CD4-positive, alpha-beta T cell treated with Interleukin-6 for 4 hours (primary cell): Measurements from ENCODE around the gene BCAS1.
"Not testable (repeated sequence)": the region's sequence is repeated elsewhere in the genome, so short reads cannot be mapped to it uniquely, and the experiment has no call there.

Experiments
- DNase-seq: peaks from one replicate; pipeline ENCODE4 v3.0.0-alpha.2; 2020; ENCODE audit warnings: mixed read lengths

Gene BCAS1

DNA sequence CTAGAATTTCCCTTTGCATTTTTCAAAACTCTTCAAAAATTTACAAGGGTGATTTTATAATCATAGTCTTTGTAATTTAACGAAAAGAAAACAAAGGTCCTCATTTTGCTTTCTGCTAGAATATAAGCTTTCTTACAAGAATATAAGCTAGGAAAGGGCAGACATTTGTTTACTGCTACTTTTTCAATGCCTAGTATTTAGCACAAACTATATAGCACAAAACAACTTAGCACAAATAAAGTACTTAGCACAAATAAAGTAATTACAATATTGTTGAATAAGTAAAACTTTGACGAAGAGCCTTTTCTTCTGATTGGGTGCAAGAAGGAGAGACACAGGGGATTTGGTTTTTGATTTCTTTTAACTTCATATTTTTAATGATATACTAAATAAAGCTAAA is 87.8 kb downstream of the BCAS1 start:
- DNase-seq: no peak

DNA sequence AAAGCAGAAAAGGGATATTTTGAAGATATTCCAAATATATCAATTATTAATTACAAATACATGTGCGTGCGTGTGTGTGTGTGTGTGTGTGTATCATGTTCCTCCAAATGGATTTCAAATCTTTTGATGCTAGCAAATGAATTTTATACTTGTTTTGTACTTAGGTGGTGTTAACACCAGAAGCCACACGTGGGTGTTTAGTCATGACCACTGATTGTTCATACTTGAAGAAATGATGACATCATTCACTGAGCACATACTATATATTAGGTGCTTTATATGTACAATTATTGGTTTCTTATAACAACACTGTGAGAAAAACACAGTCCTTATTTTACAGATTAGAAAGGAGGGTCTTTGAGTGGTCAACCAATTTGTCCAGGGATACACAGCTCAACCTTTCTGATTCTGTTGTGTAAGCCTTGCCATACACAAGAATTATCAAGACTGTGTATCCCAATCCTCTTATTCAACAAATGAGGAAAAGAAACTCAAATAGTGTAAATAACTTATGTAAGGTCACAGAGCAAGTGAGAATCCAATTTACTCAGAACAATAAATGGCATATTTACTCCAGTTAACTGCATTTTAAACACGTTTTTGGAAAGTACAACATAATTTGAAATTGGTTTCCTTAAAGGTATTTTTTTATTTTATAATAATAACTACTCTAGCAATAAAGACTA is 88.5 kb downstream of the BCAS1 start:
- no peak for DNase-seq

DNA sequence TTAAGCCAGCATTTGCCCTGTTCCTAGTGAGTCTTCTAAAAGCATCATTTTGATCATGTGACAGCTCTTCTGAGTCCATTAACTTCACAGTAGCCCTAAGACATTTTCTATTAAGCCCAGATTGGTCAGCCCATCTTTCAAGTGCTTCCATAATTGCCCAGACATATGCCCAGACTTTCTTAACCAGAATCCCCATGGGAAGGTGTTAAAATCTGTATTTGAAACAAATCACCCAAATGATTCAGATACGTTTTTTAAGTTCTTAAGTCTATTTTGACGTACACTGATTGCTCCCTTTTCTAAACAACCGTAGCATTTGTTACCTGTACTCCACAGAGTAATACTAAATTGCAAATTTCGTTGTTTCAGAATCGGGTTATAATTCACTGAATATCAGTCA is 89.3 kb downstream of the BCAS1 start:
- no peak for DNase-seq

DNA sequence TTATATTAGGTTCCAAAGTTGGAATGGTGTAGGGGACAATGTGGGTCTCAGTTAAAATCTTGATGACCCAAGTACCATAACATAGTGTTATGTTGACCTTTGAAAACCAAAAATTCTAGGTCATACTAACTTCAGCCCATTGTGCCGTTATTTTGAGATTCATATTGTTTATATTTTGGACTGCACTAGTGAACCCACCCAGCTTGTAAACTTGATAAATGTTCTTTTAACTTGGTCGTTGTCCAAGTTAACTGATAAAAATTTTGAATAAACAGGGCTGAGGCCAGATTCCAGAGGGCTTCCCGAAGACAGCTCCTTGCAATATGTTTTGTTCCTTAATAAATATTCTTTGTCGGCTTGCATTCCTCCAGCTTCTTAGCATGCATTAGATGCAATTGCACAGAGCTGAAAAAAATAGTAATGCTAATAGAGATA is 90.3 kb downstream of the BCAS1 start:
- no peak for DNase-seq

DNA sequence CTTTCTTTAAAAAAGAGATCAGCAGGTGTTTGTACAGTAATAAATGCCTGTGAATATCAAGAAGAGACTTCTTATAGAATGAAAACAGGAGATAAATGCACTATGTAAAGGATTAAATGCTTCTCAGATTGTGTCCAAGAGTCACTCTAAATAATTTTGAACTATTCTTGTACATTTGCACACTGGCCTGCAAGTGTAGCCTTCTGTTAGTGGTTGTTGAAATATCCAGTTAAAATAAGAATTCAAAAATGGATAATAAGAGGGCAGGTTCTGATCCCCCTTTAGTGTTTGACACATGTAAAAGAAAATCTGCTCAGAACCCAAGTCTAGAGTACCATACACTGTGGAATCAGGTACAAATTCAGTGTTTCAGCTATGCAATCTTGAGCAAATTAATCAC is 91.9 kb downstream of the BCAS1 start:
- no peak for DNase-seq

DNA sequence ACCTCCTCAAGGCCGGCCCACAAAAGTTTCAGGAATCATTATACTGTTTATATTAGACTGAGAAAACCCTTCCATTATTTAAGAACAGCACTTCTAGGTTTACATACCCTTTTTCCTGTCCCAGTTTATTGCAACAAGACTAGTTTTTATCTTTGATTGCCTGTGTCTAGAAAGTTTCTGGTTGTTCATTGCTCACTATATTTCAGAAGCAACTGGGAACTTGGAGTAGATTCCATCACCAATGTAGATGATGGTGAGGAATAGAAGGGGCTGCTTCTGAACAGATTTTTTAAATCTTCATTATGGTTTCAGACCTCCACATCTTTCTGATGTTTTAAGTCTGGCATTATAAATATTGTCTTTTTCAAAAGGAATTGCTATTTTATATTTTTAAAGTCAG is 93.0 kb downstream of the BCAS1 start:
- no peak for DNase-seq

DNA sequence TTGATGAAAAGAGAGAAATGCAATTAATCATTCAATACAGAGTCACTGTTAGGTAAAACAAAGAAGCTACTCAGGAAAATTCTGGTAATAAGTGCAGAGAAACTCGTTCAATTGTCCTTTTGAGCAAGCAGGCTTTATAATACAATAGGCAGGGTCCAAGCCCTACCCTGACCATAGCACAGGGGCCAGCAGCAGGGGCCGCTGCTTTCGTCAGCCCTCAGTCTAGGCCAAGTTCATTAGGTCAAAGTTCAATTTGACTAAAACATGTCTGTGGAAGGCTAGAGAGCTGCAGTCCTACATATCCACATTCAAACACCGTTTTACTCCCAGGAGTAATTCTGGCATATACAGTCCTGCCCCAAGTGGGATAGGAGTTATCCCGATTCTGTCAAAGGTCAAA is 94.6 kb downstream of the BCAS1 start:
- DNase-seq: no peak

DNA sequence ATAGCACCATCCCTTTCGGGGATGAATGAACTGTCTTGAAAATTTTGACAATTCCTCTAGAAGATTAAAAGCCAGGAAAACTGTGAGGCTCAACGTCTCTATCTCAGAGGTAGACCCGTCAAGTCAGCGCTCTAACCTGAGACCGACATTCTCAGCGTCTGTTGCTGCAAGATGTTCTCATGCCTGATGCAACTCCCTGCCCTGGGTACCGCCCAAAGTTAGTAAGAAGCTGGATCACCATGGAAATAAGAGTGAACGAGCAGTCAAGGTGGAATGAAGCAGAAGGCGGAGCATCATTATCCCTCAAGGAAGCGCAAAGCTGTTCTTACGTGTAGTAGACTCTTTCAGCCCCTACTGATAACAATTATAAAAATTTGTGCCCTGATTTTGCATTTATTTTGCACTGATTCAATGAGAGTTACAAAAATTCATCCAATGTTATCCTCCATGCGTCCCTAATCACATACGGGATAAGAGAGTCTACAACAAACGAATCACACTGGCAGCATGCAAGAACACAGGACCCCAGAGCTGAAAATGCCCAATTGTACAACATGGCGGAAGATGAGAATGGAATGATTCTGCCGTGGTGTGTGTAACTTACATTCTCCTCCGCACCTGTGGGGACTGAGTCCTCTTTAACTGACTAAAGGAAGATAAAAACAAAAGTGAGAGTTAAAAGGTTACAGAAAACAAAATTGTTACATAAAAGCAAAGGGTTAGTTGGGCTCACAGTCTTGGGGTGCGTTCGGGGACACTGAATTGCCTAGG is 95.4 kb downstream of the BCAS1 start:
- DNase-seq: no peak

DNA sequence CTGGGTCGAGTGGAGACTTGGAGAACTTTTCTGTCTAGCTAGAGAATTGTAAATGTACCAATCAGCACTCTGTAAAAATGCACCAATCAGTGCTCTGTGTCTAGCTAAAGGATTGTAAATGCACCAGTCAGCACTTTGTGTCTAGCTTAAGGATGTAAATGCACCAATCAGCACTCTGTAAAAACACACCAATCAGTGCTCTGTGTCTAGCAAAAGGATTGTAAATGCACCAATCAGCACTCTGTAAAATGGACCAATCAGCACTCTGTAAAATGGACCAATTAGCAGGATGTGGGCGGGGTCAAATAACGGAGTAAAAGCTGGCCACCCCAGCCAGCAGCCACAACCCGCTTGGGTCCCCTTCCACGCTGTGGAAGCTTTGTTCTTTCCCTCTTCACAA is 96.5 kb downstream of the BCAS1 start:
- DNase-seq: not testable (repeated sequence)

DNA sequence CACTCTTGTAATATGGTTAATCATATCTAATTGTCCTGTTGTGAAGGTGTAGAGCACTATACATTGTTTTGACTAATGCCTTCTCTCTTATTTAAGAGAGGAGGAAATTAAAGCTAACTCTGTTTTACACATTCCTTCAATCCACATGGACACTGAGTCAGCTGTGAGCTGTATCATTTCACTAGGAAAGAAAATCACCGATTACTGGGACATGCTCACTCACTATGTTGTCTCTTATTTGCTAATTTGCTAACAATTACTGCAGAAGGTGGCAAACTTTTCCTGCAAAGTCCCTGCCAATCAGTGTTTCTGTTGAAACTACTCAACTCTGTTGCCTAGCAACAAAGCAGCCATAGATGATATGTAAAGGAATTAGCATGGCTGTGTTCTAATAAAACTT is 98.2 kb downstream of the BCAS1 start:
- DNase-seq: no peak

DNA sequence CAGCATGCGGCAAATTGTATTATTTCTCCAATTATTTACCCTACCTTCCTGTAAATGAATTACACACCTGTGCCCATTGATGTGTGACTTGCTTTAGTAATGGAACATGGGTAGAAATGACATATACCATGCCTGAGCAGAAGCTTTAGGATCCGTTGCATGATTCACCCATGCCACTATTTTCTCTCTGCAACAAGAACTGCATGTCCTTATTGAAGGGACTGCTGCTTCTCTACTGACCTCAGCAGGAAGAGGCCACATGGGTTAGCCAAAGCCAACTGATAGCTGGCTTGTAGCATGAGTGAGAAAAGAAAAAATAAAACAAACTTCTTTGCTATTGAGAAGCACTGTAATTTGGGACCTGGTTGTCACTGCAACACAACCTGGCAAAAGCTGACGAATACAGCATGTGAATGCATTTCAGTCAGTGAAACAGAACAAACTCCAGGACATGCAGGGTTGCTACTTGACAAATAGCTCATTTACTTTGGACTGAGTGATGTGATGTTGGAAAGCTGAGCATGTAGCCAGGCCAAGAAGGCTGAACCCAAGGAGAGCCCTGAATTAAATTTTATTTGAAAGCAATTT is 99.2 kb downstream of the BCAS1 start:
- DNase-seq: no peak

DNA sequence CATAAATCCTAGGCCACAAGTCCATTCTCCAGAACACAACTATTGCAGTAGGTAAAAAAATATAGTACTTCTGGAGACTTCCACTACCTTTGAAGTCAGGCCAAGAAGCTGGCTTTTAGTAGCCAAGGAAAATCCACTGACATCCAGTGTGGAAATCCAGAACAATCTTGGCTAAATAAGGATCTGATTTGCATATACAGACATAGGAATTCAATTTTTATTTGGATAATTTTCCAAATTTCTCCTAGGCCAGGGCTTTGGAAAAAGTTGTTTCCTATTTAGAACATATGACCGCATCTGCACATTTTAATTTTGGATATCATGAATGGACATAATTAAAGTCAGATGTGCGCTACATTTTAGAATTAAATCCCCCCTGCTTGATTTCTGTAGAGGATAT is 100.2 kb downstream of the BCAS1 start:
- DNase-seq: no peak

DNA sequence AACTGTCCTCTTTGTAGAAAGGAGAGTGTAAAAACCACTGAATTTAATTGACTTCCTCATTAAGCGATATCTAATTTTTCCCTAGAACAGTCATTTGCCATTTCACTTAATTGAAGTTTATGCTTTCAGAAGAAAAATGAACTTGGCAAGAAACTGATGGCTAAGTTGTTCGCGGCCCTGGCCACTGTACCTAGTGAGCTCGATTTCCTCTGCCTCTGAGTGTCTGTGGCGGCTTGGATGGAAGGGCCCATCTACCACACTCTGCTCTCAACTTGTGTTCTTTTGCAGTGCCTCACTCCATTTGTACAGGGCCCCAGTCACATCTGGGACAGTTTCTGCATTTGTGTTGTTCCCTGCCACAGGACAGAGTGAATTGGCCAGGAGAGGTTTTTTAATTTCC is 102.9 kb downstream of the BCAS1 start:
- no peak for DNase-seq

DNA sequence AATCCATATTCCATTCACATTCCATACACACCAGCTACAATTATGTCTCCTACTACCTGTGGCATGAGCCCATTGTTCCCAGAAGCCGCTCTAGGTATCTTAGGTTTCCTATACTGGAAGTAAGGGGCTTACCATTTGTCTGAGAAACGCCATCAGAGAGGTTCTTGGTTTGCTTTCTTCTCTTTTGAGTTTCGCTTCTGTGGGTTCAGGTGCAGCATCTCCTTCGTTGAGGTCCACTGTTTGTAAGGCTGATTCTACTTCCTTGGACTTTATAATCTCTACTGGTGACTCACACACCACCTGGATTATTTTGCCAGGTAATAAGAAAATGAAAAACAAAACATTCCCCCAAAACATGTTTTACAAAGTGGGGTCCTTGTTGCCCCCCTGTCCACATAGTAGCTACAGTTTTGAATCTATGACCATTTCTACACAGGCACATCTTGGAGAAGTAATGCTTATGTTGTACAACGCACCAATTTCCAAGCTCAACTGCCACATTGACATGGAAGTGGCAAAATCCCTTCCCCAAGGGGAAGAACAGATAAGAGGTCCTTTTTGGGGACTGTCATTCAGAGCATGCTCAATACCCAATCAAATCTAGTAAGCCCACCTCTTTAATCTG is 103.5 kb downstream of the BCAS1 start:
- DNase-seq: no peak

DNA sequence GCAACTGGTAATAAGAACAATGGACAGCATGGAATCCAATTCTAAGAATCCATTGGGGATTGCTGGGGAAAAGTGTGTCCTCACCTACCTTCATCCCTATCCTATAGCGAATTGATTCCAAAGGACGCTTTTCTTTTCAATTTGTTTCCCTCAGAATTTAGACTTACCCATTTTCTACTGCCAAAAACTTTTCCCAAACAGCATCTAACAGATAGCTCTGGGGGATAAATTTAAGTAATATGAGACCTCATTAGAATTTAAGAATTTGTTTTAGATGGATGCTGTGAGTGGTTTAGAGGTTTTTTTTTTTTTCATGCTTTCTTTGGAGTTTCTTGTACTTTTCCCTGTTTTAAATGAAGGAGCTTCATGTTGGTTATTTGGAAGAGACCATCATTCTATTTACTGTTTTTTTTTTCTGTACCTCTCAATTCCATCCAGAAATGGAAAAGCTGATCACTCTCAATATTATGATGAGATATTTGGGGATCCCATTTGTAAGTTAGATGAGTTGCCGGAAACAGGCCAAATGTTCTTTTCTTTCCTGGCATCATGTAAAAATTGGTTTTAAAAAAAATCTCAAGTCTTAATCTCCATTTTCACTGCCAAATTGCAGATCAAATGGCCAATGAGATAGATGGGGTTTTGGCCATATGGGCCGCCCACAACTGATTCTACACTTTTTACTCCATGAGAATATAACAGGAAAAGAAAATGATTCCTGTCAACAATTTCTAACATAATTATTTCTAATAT is 105.7 kb downstream of the BCAS1 start:
- DNase-seq: no peak

DNA sequence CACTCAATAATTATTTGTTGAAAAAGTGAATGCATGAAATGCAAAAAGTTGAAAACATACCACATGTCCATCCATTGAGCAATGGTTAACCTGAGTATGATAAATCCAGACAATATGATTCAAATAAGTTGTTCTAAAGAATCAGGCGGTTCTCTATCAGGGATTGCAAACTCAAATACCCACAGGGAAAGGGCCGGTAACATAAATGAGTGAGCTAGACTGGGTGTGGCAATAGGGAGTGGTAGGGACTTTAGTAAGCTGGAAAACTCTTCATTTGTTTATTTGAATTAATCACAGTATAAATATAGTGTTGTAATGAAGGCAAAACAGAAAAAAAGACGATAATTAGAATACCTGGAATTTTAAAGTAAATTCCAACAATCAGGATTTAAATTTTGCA is 106.3 kb downstream of the BCAS1 start:
- no peak for DNase-seq

DNA sequence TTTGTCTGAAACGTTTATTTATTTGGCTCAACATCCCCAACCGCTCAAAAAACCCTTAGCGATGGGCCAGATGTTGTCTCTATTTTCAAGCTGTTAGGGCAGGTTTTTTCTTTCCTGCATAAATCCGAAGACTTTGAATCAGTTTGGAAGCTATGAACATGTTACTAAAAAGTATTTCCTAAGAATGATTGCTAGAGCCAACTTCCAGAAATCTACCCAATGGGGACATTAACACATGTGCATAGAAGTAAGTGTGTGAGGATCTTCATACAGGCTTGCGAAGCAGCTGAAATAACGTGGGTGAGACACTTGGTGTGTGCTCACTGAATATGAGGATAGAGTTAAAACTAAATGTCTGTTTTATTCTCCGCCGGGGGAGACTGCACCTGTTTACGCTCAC is 106.8 kb downstream of the BCAS1 start:
- no peak for DNase-seq

DNA sequence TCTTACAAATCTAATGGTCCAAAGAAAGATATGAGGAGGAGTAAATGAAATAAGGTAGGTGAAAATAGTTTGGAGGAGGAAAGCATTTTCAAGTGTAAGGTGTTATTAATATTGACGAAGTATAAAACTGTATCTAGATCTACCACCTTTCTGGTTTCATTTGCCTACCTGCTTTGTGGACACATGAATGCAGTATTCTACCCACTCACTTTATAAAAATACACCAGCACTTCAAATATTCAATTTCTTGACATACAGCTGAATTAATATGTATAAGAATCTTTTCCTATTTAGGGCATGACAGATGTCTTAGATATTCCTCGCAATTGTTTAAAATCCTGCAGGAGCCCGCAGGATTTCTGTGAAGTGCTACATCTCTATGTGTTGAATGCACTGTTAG is 108.0 kb downstream of the BCAS1 start:
- no peak for DNase-seq

DNA sequence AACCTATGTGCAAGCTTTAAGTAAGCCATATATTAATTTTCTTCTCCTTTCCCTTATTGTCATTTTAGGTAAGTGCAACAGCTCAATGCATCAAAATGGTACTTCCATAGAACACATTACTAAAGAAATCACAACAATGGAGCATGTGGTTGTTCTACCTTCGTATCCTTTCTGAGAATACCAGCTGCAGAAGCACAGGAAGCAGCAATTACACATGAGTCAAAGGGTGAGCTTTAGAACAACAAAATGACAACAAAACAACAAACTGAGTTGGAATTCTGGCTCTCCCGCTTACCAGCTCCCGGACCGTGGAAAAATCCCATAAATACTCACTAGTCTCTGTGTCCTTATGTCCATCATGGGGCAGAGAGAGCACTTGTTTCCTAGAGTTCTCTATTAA is 108.9 kb downstream of the BCAS1 start:
- DNase-seq: no peak

DNA sequence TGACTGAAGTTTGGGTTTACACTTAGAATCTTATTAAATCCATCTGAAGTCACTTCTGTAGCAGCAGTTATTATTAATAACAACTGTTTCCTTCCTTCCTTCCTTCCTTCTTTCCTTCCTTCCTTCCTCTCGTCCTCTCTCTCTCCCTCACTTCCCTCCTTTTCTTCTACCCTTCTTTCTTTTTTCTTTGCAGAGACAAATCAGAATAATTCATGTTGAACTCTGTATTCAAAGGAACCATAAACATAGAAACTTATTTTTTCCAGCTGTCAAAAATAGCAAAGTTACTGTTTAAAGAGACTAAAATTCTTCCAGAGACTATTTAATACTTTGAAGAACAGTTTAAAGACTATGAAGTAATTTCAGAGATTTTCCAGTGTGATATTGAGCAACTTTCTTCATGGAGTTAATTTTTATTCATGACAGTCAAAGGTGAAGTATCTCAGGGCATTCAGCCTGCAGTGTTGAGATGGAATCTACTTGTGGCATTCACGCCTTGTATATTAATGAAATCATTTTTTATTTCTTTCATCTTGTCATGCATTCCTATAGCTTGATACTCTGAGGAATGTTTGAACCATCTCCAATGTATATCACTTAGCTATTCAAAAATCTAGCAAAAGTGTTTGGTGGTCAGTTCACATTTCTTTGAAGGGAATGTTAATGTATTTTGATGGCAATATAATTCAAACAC is 109.7 kb downstream of the BCAS1 start:
- DNase-seq: no peak

DNA sequence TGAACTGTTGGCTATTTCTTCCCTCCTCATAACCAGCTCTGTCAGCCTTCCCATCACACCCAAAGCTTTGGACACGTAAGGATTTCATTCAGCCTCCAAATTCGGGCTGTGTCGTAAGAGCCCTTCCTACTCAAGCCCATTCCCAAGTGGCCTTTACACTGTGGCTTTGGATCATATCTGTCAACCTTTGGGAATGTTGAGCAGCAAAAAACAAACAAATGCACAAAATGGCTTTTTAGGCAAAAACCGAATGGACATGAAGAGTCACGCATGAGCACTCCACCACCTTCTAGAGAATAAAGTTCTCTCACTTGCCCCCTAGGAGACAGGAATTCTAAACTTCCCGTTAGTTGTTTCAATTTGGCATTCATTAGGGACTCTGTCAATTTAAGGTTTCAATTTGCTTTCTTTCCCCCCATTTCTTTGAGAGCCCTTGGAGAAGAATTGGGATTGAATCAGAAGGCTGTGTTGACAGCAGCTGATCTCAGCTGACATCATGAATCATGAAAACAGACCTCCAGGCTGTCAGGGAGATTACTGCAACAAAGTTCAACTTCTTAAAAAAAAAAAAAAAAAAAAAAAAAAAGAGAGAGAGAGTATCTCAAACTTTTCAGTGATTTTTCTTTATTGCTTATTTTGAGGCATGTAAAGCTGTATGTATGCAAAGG is 110.3 kb downstream of the BCAS1 start:
- no peak for DNase-seq

DNA sequence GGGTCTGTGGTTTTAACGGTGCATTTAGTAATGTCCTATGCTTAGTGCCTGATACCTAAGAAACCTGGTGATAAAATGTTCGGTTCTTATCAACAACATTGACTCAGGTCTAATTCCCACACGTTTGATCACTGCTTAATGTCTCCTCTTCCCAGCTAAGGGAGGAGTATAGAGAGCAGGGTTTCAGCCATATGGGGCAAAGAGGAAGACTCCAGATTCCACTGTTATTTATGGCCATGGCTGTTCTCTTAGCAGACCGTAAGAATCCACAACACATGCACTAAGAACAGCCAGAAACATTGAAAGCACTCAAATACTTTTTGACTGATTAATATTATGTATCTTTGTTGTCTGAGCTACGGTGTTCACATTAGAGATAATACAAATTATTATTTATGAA is 112.1 kb downstream of the BCAS1 start:
- no peak for DNase-seq
